Subcutaneous adipose tissue (tissue), 4 donors: ENCODE results near the gene SYNCRIP. TPM values are rescaled to one million over a fixed set of nuclear protein-coding genes. Genes with fewer than 3 reads are reported as not detected.

Experiments used
- total RNA-seq, 4 donors: library from RNA; depleted of rRNA; stranded (reverse); fragments of >200 nt; gene quantifications; one replicate each; pipeline ENCODE4 v1.1.0, GENCODE V29; 2016
- TF ChIP-seq, protein P1 (sequence below): fragments of 450-650 bp; IDR thresholded peaks from one replicate; pipeline ENCODE4 v1.5.1; 2016; ENCODE audit warnings: low read depth, mild to moderate bottlenecking, control low read depth, antibody characterized with exemption, moderate library complexity

SYNCRIP gene
- total RNA-seq, 4 donors from 2014 or later: 54.6 to 84.3 (median 57.6) TPM

DNA sequence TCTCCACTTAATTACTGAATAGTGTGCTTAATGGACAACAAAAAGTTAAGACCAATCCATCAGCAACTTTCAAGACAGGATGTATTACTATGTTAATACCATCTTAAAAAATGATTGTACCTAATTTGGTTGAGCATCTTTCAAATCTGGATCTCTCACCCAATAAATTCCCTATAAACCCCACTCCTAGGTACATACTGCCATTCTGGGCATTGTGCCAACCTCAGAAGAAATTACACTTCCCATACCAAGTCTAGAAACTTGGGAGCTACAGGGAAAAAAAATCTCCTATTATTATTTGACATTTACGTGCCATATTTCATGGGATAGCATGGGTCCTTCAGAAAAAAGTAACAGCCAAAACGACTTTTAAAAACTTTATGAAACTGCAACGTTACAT lies 5.1 kb downstream of the SYNCRIP start:
- TF ChIP-seq, protein P1, sequence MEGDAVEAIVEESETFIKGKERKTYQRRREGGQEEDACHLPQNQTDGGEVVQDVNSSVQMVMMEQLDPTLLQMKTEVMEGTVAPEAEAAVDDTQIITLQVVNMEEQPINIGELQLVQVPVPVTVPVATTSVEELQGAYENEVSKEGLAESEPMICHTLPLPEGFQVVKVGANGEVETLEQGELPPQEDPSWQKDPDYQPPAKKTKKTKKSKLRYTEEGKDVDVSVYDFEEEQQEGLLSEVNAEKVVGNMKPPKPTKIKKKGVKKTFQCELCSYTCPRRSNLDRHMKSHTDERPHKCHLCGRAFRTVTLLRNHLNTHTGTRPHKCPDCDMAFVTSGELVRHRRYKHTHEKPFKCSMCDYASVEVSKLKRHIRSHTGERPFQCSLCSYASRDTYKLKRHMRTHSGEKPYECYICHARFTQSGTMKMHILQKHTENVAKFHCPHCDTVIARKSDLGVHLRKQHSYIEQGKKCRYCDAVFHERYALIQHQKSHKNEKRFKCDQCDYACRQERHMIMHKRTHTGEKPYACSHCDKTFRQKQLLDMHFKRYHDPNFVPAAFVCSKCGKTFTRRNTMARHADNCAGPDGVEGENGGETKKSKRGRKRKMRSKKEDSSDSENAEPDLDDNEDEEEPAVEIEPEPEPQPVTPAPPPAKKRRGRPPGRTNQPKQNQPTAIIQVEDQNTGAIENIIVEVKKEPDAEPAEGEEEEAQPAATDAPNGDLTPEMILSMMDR: no peak

DNA sequence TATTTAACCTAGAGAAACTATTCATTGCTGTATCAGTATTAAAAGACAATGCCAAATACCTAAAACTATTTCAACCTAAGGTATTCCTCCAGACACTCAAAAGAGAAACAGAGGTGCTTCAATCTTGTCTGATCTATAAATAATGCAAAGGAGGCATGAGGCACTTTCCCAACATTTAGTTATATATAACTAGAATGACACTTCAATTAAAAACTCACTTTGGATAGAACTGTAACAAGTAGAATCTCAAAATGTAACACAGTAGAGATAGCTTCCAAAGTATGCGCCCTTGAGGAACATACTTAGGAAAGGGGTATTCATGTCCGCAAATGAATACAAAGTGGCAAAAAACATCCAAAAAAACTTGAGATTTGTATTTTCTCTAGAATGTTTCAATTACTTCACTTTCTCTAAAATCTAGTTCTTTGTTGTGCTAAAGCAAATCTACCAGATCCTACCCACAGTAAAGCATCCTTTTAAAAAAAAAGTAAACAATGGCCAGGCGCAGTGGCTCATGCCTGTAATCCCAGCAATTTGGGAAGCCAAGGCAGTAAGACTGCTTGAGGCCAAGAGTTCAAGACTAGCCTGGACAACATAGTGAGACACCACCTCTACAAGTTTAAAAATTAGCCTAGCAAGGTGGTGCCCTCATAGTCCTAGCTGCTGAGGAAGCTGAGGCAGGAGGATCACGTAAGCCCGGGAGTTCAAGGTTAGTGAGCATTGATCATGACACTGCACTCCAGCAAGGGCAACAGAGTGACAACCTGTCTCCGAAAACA lies 10.3 kb downstream of the SYNCRIP start:
- TF ChIP-seq, protein P1: no peak

GRCh38 chr6:85628353-85628752 lies 14.3 kb downstream of the SYNCRIP start:
- TF ChIP-seq, protein P1: no peak

DNA sequence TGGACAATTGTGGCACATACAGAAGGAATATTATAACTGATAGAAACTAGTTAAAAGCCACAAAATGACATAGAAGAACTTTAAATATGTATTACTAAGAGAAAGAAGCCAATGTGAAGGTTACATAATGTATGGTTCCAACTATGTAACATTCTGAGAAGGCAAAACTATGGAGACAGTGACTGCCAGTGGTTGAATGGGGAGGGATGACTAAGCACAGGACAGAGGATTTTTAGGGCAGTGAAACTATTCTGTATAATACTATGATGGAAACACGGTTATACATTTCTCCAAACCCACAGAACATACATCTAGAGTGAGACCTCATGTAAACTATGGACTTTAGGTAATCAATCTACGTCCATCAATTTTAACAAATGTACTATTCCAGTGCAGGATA lies 22.4 kb downstream of the SYNCRIP start:
- TF ChIP-seq, protein P1: no peak

DNA sequence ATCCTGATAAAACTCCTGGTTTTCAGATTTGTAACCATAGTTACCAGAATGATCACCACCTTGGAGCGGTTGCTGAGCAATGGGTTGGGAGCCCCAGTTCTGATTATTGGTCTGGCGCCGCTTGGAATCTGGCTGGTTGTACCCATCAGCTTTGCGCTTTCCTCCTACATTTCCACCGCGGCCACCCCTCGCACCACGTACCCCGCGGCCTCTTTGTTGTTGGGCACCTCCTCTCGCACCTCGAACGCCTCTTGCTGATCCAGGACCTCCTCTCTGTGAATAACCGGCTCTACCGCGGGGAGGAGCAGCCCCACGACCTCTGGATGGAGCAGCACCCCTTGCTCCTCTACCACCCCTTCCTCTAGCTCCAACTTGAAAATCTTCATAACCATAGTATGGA lies 27.9 kb downstream of the SYNCRIP start:
- TF ChIP-seq, protein P1: no peak

DNA sequence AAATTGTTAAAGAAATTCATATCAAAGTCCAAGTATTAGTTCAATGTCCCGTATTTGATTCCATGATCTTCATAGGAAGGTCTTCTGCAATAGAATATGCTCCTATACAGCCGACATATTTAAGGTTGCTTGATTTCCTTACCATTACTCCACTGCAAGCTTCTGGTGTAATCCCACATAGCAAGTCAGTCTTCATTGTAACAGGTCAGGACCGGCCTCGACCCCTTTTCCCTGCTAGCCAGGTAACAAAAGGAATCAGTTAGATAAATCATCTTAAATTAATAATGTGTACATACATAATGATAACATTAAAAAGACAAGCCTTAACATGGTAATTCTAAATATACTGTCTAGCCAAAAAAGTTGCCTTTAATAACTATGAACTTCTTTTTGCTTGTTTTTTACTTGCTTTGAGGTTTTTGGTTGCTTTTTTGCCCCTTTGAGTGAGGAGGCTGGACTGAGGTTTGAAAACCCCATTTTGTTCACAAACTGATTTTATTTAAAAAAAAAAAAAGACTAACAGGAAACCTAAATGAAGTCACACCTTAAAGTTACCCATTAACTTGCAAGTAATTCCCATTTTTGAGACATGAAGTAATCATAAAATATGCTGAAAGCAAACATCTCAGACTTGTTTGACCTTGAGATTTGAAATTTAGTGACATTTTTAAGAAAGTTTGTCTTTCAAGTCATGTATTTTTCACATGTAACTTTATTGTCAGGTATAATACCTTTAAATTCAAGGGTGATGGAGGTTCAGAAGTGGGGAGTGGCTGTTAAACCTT lies 29.8 kb downstream of the SYNCRIP start:
- TF ChIP-seq, protein P1: no peak

DNA sequence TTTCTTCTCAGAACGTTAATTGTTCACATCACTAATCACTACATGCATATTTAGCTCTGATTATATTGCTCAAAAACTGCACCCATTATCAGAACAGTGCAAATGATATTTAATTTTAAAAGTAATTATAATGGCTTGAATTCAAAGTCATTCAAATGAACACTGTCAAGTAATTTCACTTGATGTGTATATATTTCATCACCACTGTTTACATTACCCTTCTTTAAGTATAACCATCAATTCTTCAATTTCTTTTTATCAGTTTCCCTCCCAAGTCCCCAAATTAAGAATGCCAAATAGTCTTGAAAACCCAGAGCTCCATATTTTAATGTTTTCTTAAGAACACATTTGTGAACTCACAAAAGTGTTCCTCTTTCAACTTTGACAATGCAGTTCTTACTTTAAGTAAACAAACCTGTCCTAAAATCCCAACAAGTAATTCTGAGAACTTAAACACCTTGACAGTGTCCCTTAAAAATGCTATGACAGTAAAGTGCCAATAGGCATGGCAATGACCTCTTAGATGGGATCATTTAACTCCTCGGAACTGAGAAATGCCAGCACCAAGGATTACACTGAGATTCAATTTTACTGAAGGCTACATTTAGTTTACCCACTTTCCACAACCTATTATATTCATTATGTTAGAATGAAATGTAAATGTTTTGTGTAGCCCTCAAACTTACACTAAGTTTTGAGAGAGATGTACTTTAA lies 32.3 kb downstream of the SYNCRIP start:
- TF ChIP-seq, protein P1: no peak
